RPMI8226 (cell line): Measurements from ENCODE around the gene HUS1.
"Not testable (repeated sequence)": the region's sequence is repeated elsewhere in the genome, so short reads cannot be mapped to it uniquely, and the experiment has no call there.

Experiments used
- DNase-seq: peaks from one replicate; pipeline ENCODE4 v3.0.0-alpha.2; 2015

Gene HUS1

DNA sequence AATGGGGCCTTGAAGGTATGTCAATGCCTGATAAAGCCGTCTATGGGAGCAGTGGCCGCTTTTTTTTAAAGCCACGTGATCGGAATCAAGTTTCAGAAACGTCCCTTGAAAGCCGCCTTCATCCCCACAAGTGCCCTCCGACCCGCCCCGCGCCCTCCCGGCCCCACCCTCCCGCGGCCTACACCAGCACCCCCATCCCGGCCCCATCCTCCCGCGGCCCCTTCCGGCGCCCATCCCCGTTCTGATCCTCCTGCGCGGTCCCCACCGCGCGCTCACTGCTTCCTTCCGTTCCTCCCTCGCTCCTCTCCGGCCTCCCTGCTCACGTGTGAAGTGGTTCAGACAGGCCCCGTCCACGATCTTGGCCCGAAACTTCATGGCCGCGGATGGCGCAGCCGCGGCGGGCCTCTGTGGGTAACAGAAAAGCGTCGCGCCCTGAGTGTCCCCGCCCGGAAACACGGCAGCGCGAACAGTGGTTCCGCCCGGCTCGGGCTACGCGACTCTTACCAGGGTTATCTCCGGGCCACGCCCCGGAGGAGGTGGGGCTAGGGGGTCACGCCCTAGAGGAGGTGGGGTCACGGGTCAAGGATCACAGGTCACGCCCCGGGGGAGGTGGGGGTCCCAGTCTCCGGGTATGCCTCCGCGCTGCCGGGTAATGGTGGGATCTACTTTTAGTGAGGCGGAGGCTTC lies at the start of gene HUS1:
TSS of gene HUS1 (minus strand) at position 471 of the 687 bp plus-strand sequence. CDS start at position 375, 96 bp downstream.
- peak; percentile 98 for DNase-seq

DNA sequence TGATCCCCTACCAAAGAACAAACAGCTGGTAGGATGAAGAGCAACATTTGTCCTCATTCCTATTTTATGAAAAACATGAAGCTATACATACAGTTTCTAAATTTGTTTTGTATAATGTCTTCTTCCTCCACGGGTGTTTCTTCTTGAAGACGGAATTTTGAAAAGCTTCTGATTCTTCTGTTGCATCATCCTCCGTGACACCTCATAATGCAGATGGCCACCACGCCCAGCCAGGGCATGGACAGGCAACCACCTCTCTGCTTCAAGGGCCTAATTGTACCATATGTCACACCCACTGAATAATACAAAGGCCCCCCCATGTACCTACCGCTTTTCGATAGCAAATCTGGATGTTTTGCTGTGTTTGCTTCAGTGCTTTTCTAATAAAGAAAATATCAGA lies 49.5 kb upstream of the HUS1 start, which contains the start of gene SUN3:
TSS of gene SUN3 (minus strand) at position 170 of the 400 bp plus-strand sequence. CDS start at position 1, 169 bp downstream.
- no peak for DNase-seq

DNA sequence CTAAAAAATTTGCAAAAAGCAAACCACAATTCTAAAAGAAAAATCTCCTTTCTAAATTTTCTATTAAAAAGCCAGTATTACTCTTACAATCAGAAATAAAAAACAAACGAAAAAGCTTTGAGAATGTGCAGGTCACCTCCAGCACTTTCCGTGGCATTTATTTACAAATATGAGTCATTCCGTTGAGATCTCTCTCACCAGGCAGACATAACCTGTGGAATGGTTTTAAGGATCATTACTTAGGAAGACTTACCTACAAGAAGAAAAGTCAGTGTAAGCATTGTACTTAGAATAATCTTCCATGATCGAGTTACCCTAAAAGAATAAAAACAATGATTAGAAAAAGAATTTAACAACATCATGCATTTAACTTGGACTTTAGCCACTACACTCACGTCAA lies 46.2 kb upstream of the HUS1 start:
- DNase-seq = no peak

DNA sequence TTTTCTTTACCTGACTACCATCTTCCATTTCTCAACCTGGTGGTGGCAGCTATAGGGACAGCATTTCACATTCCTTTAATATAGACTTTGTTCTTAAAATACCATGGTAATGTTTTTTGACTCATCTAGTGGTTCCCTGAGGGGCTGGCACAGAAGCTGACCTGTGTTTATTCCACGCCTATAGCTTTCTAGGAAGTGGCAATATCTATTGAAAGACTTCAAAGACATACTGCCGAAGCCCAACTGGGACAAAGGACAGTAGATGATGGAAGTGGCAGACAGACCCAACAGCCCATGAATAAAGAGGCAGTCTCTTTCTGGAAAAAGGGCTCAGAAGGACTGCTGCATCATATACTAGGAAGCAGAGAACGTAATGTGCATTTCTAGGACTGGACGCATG lies 38.3 kb upstream of the HUS1 start:
- DNase-seq = no peak

DNA sequence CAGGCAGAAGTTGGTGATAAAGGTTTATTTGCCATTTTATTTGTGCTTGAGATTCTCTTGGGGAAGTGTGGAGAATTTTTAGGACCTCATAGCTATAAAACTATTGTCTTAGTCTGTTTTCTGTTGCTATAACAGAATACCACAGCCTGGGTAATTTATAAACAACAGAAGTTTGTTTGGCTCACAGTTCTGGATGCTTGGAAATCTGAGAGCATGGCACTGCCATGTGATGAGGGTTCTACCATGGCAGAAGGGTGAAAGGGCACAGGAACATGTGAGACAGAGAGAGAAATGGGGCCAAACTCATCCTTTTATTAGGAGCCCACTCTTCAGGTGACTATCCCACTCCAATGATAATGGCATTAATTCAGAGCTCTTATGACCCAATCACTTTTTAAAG lies 37.2 kb upstream of the HUS1 start:
- no peak for DNase-seq

DNA sequence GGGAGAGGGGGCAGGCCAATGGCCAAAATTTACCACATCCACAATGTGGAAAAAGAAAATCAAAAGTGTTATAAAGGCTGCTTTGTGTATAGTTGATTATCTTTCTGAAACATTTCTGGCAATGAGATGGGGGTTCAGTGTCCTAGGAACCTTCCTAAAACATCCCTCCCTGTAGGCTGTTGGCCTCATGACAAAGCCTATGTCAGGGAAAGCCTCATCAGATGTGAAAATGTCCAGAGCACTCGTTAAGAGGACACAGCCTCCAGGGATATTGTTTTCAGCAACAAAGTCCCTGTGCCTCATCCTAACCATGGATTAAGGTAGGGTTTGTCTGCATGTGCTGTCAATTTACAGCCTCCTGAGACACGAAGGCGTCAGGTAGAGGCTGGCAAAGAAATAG lies 32.5 kb upstream of the HUS1 start:
- DNase-seq = no peak

DNA sequence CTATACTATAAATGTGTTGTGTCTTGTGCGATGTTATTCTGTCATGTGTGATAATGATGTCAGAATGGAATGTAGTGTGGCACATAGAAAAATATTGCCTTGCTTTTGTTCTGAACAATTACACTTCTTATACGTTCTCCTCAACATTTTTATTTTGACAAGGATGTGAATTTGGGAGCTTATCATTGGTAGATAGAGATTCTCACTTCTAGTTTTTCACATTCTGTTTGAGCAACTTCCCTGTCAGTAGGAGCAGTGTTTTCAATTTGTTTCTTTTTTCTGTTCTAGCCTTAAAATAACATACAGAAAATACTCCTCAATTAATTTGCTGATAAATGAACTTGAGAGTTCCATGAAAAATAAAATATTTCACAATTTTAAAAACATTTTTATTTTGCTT lies 31.9 kb upstream of the HUS1 start:
- no peak for DNase-seq

DNA sequence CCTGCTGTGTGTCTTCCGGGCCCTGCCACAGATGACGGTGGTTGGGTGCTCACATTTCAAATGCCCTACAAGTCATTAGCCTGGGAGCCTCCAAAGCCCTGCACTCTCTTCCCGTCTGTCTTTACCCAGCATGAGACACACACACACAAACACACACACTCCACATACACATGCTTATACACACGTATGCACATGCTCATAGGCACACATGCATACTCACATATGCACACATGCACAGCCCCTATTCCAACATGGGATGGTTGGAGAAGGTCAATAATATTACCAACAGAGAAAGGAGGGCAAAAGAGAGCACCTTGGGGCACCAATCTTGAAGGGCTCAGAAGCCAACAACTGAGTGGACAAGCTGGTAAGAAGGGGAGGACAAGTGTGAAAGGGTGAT lies 30.5 kb upstream of the HUS1 start:
- no peak for DNase-seq

DNA sequence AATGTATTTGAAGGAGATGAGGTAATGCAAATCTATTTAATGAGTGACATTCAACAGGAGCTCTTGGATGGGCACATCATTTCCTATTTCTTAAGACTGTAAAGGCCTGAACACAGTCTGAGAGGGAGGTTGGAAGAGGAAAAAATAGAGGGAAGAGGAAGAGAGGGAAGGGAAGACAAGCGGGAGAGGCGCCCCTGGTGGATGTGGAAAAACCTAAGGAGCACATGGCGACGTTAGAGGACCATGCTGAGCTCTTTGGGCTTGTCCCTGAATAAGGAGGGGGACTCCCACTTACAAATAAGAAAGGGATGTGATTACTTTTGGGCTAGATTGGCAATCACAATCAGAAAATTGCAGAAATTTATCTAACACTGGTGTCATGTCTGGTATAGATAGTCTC lies 29.8 kb upstream of the HUS1 start:
- DNase-seq = no peak

DNA sequence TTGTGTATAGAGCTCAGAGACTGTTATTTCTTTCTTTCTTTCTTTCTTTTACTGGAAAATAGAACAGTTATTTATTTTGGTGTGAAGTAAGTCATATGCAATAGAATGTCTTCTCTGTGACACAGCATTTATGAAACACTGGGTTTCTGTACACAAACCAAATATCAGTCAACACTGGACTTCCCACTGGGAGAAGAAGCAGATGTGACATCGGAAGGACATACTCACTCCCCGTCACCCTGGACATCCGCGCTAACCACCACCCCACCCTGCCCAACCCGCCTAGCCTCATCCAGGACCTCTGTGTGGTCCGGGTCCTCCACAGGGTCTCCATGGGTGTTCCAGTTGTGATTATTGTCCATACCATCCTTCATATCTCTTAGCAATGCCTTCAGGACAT lies 27.5 kb upstream of the HUS1 start:
- DNase-seq = no peak

DNA sequence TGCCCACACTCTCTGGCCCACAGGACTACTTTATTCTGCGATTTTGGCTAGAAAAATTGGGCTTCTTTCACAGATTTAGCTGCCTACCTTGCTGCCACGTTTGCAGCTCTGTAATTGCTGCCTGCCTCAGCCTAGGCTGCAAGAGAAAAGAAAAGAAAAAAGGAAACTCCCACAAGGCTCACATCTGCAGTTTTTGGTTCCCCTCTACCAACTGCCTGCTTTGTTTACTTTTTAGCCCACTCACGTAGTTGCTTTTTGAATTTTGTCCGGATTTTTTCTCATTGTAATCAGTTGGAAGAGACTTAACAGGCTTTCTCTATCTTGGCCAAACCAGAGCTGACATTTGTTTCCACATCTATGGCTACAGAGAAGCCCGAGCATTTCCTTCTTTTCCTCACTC lies 25.2 kb upstream of the HUS1 start:
- no peak for DNase-seq

DNA sequence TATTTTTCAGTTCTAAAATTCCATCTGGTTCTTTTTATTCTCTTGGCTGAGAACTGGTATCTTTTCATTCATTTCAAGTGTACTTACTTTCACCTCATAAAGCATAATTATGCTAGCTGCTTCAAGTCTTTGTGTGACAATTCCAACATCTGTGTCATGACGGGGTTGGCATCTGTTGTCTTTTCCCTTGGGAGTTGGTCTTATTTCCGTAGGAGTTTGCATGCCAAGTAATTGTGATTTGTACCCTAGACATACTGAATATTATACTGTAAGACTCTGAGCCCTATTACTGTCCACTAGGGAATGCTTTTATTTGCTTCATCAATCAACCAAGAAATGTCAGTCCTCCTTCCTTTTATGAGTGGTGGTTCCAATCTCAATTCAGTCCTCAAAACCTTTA lies 24.6 kb upstream of the HUS1 start:
- DNase-seq = no peak

DNA sequence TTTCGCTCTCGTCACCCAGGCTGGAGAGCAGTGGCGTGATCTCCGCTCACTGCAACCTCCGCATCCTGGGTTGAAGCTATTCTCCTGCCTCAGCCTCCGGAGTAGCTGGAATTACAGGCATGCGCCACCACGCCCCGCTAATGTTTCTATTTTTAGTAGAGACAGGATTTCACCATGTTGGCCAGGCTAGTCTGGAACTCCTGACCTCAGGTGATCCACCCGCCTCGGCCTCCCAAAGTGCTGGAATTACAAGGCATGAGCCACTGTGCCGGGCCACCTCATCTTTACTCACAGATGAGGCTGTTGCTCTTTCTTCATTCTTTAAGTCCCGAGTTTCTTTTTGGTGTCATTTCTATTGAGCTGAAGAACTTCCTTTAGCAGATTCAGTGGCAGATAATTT lies 20.7 kb upstream of the HUS1 start:
- not testable (repeated sequence) for DNase-seq

DNA sequence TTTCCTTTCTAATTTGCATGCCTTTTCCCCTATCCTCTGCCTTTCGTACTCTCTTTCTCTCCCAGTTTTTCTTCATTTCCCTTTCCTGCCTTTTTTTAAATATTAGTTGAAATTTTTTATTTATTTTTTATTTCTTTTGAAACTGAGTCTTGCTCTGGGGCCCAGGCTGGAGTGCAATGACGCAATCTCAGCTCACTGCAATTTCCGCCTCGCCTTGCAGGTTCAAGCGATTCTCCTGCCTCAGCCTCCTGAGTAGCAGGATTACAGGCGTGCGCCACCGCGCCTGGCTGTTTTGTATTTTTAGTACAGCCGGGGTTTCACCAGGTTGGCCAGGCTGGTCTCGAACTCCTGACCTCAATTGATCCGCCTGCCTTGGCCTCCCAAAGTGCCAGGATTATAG lies 20.0 kb upstream of the HUS1 start:
- no peak for DNase-seq

DNA sequence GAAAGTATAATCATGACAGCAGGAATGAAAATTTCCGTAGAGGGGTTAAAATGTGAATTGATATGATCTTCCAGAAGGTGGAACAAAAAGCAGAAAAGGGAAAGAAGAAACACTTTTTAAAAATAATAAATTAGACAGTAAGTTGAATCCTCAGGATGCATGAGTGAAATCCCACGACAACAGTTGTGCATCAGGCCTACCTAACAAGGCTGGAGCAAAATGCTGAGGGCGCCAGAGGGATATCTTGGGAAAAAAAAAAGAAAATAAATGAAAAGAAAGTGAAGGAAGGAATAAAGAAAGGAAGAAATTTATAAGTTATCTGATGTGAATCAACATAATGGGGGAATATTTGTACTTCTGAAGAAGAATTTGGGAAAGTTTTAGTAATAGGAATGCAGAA lies 13.0 kb upstream of the HUS1 start:
- DNase-seq = no peak

DNA sequence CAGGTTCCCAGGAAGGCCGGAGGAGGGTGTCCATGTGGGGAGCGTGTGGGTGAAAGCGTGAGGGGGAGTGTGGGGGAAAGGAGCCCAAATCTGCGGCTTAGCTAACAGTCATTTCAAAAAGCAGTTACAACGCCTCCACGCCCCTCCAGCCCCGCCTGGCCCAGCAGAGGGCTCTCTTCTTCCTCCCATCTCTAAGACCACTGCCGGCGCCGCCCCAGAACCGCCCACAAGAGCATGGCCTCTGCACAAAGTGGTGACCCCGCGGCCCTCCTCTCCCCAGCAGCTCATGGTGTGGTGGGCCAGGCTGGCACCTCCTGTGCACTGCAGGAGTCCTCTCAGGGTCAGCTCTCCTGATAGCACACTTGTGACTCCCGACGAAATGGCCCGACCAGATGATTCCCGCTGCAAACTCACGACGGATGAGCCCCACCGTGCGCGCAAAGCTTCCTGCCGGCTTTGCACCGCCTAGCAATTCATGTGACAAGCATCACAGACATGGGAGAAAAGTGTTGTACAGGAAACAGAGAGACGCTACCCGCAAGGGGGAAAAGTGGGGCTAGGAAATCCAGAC lies 12.4 kb upstream of the HUS1 start:
- peak; percentile 90 for DNase-seq

DNA sequence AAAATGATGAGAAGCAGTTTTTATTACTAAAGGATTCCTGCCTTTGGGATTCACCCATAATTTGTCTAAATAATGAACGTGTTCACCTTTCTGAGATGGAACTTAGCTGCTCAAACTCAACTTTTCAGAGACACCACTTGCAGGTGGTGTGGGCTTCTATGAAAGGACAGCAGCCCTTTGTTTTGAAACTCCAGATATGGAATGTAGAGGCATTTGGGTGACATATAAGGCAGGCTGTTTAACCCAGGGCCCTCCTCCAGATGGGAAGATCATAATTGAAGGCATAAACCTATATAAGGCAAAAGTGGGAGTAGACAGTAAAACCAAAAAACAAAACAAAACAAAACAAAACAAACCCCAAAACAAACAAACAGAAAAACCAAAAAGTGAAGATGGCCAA lies 11.9 kb upstream of the HUS1 start:
- DNase-seq = no peak

DNA sequence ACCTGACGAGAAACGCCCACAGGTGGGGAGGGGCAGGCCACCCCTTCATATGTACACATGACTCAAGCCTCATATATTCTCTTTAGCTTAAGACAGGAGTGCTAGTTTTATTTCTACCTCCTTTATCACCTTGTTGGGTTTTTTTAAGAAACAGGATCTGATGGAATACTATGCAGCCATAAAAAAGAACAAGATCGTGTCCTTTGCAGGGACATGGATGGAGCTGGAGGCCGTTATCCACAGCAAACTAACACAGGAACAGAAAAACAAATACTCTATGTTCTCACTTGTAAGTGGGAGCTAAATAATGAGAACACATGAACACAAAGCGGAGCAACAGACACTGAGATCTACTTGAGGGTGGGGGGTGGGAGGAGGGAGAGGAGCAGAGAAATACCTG lies 11.2 kb upstream of the HUS1 start:
- DNase-seq = no peak

DNA sequence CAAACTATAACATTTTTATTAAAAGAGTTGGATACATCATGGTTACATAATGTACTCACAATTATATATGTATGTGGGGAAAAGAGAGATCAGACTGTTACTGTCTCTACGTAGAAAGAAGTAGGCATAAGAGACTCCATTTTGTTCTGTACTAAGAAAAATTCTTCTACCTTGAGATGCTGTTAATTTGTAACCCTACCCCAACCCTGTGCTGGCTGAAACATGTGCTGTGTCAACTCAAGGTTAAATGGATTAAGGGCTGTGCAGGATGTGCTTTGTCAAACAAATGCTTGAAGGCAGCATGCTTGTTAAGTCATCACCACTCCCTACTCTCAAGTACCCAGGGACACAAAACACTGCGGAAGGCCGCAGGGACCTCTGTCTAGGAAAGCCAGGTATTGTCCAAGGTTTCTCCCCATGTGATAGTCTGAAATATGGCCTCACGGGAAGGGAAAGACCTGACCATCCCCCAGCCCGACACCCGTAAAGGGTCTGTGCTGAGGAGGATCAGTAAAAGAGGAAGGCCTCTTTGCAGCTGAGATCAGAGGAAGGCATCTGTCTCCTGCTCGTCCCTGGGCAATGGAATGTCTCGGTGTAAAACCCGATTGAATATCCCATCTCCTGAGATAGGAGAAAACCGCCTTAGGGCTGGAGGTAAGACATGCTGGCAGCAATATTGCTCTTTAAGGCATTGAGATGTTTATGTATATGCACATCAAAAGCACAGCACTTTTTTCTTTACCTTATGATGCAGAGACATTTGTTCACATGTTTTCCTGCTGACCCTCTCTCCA lies 10.4 kb upstream of the HUS1 start:
- not testable (repeated sequence) for DNase-seq

DNA sequence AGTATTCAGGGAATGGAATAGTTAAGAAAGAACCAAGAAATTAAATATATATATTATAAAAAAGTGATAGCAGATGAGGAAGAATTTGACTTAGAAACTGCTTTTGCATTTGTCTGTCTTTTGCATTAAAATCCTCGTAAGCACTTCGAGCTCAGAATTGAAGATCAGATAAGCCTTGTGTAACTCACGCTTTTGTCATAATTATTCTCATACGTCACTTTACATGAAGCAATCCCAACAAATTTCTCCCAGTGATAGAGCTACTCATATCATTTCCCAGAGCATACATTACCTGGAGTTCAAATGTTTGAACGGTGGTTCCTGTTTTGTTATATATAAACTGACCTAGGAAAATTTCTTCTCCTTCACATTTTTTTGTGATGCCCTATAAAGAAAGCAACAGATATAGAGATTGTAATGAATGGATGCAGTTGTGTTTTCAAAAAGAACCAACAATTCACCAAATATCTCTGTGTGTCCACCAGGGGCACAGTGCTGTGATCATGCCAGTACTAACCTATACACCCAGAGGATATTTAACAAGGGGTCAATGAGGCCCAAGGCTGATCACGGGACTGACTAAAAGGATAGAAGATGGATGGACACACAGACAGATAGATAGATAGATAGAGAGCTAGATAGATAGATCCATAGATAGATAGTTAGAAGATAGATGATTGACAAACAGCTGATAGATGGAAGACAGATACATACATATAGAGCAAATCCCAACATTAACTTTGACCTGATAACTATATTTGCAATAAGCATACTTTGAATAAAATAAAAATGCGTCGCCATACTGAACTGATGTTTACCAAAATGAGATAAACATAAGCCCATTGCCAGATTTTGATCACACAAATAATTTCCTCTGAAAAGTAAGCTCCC lies 9.3 kb upstream of the HUS1 start:
- DNase-seq = peak; percentile 18

DNA sequence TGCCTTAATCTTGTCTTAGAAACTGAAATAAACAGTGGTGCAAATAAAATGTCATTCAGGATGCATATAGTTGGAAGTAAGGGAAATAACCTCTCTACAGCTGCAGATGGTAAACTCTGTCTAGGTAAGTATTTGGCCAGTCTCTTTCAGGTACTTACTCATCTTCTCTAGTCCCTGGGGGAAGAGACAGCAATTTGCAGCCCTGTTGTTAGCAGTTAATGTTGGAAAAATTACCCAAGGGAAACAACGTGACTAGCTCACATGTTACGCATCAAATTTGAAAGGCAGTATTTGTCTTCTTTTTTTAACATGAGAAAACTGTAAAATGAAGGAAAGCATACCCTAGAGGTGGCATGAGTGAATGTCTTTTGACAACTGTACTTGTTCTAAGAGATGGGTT lies 3.2 kb upstream of the HUS1 start:
- DNase-seq = no peak

DNA sequence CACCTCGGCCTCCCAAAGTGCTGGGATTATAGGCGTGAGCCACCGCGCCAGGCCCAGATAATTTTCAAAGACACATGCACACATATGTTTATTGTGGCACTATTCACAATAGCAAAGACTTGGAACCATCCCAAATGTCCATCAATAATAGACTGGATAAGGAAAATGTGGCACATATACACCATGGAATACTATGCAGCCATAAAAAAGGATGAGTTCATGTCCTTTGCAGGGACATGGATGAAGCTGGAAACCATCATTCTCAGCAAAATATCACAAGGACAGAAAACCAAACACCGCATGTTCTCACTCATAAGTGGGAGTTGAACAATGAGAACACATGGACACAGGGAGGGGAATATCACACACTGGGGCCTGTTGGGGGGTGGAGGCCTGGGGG lies 1.2 kb upstream of the HUS1 start:
- DNase-seq = not testable (repeated sequence)

DNA sequence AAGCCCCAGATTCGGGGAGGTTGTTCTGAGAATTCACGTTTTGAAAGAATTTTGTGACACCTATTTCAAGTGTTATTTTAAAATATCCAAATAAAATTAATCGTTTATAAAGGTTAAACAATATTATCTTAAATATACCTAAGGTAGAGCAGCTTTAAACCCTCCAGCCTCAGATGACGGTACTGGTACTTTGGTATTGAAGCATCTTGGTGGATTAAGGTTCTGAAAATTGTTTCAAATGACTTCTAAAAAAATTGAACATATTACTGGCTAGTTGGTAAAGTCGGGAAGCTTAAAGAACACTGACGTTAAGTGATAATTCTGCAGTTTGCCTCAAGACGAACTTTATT lies 392 bp upstream of the HUS1 start:
- DNase-seq = no peak
